UCSD-AML1 (cell line): ENCODE measurements around the gene MSRB2.

ENCODE experiments used
- DNase-seq: peaks from one replicate; lab custom pipeline; 2025; ENCODE audit not compliant: unreplicated experiment; lab: John Stamatoyannopoulos, UW

The MSRB2 gene

GRCh38 chr10:23110722-23111516, 15.5 kb downstream of the MSRB2 start:
- DNase-seq = no peak

GRCh38 chr10:23111517-23112286, 16.3 kb downstream of the MSRB2 start:
- no peak for DNase-seq

- no peak for DNase-seq
Observed at GRCh38 chr10:23114228-23114850, 19.0 kb downstream of the MSRB2 start.

- no peak for DNase-seq
Observed at GRCh38 chr10:23116486-23117205, 21.3 kb downstream of the MSRB2 start.

GRCh38 chr10:23120001-23120934, 24.9 kb downstream of the MSRB2 start:
- DNase-seq = no peak

- no peak for DNase-seq
Observed at GRCh38 chr10:23121135-23121534, 25.8 kb downstream of the MSRB2 start.

- no peak for DNase-seq
Observed at GRCh38 chr10:23136462-23136861, 41.1 kb downstream of the MSRB2 start.

GRCh38 chr10:23139677-23140076, 44.3 kb downstream of the MSRB2 start:
- DNase-seq = no peak

GRCh38 chr10:23141995-23142394, 46.6 kb downstream of the MSRB2 start:
- no peak for DNase-seq

GRCh38 chr10:23146258-23146657, 50.9 kb downstream of the MSRB2 start:
- no peak for DNase-seq

GRCh38 chr10:23147035-23147434, 51.7 kb downstream of the MSRB2 start:
- no peak for DNase-seq

- DNase-seq = no peak
Observed at GRCh38 chr10:23148214-23148613, 52.8 kb downstream of the MSRB2 start.

GRCh38 chr10:23150091-23150490, 54.7 kb downstream of the MSRB2 start:
- no peak for DNase-seq

- DNase-seq = no peak
Observed at GRCh38 chr10:23150610-23151009, 55.2 kb downstream of the MSRB2 start.

- DNase-seq = no peak
Observed at GRCh38 chr10:23151071-23151470, 55.7 kb downstream of the MSRB2 start.

GRCh38 chr10:23155169-23155568, 59.8 kb downstream of the MSRB2 start:
- DNase-seq = no peak

- no peak for DNase-seq
Observed at GRCh38 chr10:23156447-23157150, 61.2 kb downstream of the MSRB2 start.

GRCh38 chr10:23157239-23157681, 61.9 kb downstream of the MSRB2 start:
- DNase-seq = no peak

- no peak for DNase-seq
Observed at GRCh38 chr10:23157691-23158369, 62.5 kb downstream of the MSRB2 start.
